PC-3 (cell line): ENCODE data around the gene IL3RA. TPM values are rescaled to one million over a fixed set of nuclear protein-coding genes. Genes with fewer than 3 reads are reported as not detected.

Experiments
- ATAC-seq: fragments of 200-7000 bp; cut with Tn5 transposase; 2 replicates; pipeline ENCODE4 v1.9.1; 2020; ENCODE audit warnings: mild to moderate bottlenecking, moderate library complexity
- BruUV-seq: library from RNA; stranded (reverse); fragments of 400-500 nt; replicated peaks from 2 replicates; lab custom pipeline; 2021; lab: Mats Ljungman, UMichigan
- CTCF ChIA-PET: fragments of 300-600 bp; sonication (Branson Sonifier 250); formaldehyde crosslinking; loops from one replicate; lab custom pipeline; 2022; ENCODE audit warnings: antibody characterized with exemption; lab: Charles Lee
- POLR2A ChIA-PET: fragments of 300-600 bp; sonication (Branson Sonifier 250); formaldehyde crosslinking; loops from one replicate; lab custom pipeline; 2022; ENCODE audit warnings: antibody characterized with exemption; ENCODE audit not compliant: unreplicated experiment; lab: Charles Lee
- DNase-seq: peaks from one replicate; pipeline ENCODE4 v3.0.0-alpha.2; 2015
- H2AFZ ChIP-seq: fragments of 300-600 bp; sonication (generic); 2 replicates; pipeline ENCODE4 v1.6.0; 2016; ENCODE audit warnings: antibody characterized with exemption, low read length
- H3F3A ChIP-seq: fragments of 300-600 bp; sonication (generic); one replicate; pipeline ENCODE4 v1.6.0; 2017; ENCODE audit warnings: antibody characterized with exemption, low read length, control low read depth, mild to moderate bottlenecking; ENCODE audit not compliant: unreplicated experiment
- H3K27ac ChIP-seq: fragments of 300-600 bp; sonication (generic); 2 replicates; pipeline ENCODE4 v1.5.1; 2016; ENCODE audit warnings: mild to moderate bottlenecking, low read length
- H3K27me3 ChIP-seq: fragments of 300-600 bp; sonication (generic); 2 replicates; pipeline ENCODE4 v1.6.1; 2016; ENCODE audit warnings: low read length, mixed read lengths
- H3K36me3 ChIP-seq: fragments of 300-600 bp; sonication (generic); 2 replicates; pipeline ENCODE4 v1.6.1; 2016; ENCODE audit warnings: low read depth, mixed run types, low read length, mixed read lengths
- H3K4me1 ChIP-seq: fragments of 300-600 bp; sonication (generic); 2 replicates; pipeline ENCODE4 v1.5.1; 2016; ENCODE audit warnings: low read length; ENCODE audit not compliant: insufficient read depth
- H3K4me2 ChIP-seq: fragments of 300-600 bp; sonication (generic); 2 replicates; pipeline ENCODE4 v1.6.0; 2016; ENCODE audit warnings: low read length
- H3K4me3 ChIP-seq: fragments of 300-600 bp; sonication (generic); 2 replicates; pipeline ENCODE4 v1.5.1; 2016; ENCODE audit warnings: mild to moderate bottlenecking, low read length, mixed read lengths
- H3K79me2 ChIP-seq: fragments of 300-600 bp; sonication (generic); 2 replicates; pipeline ENCODE4 v1.6.1; 2017; ENCODE audit warnings: low read length, mixed read lengths
- H3K9ac ChIP-seq: fragments of 300-600 bp; sonication (generic); 2 replicates; pipeline ENCODE4 v1.6.0; 2016; ENCODE audit warnings: mild to moderate bottlenecking, low read length
- H3K9me2 ChIP-seq: fragments of 300-600 bp; sonication (generic); replicated peaks from 2 replicates; pipeline ENCODE4 v1.6.1; 2016; ENCODE audit warnings: mixed run types, low read length, mixed read lengths
- H3K9me3 ChIP-seq: fragments of 300-600 bp; sonication (generic); 2 replicates; pipeline ENCODE4 v1.6.1; 2016; ENCODE audit warnings: low read length, mixed read lengths
- H4K20me1 ChIP-seq: fragments of 300-600 bp; sonication (generic); 2 replicates; pipeline ENCODE4 v1.6.1; 2016; ENCODE audit warnings: low read length, mixed read lengths
- CTCF ChIP-seq: fragments of 300-600 bp; sonication (generic); conservative IDR thresholded peaks from 2 replicates; pipeline ENCODE4 v1.5.1; 2017; ENCODE audit warnings: antibody characterized with exemption, low read depth, mild to moderate bottlenecking, low read length
- EZH2 ChIP-seq: fragments of 300-600 bp; sonication (generic); IDR thresholded peaks from one replicate; pipeline ENCODE4 v1.6.1; 2017; ENCODE audit warnings: antibody characterized with exemption, mild to moderate bottlenecking, low read length; ENCODE audit not compliant: unreplicated experiment
- EZH2phosphoT487 ChIP-seq: fragments of 300-600 bp; sonication (generic); IDR thresholded peaks from 2 replicates; pipeline ENCODE4 v1.6.1; 2018; ENCODE audit warnings: mild to moderate bottlenecking, antibody characterized with exemption, low read length, borderline replicate concordance
- intact Hi-C: fragments of 100-400 bp; cut with micrococcal nuclease; formaldehyde crosslinking; loops from 2 replicates; pipeline ENCODE4 v1.9.0; 2023
- total RNA-seq: library from RNA; depleted of rRNA; stranded (reverse); fragments of >200 nt; gene quantifications from 2 replicates; pipeline ENCODE4 v1.2.3, GENCODE V29; 2014

The IL3RA gene
- total RNA-seq, 1 experiment from 2014 or later, result not detected

- BruUV-seq, result TSS peak; percentile 1
- no peaks in the 10 kb centered on the region for H3F3A ChIP-seq
- POLR2A ChIA-PET, result no interaction called here
- H2AFZ ChIP-seq, result no peak overlapping the region
- H3K27me3 ChIP-seq, result no peaks in the 10 kb centered on the region
- ATAC-seq, result no peak
- peaks cover 57% of the 10 kb centered on the region for H3K36me3 ChIP-seq
- no peak overlapping the region for H3K4me2 ChIP-seq
- no peak overlapping the region for H3K27ac ChIP-seq
- peaks cover 6% of the 10 kb centered on the region; the same call in 1 of the 2 replicates for H3K4me1 ChIP-seq
- peaks cover 65% of the 10 kb centered on the region for H4K20me1 ChIP-seq
- no peak for TF ChIP-seq EZH2
- TF ChIP-seq EZH2phosphoT487, result no peak
- no peak for TF ChIP-seq CTCF
- H3K79me2 ChIP-seq, result peaks cover 39% of the 10 kb centered on the region
- no peaks in the 10 kb centered on the region for H3K9me3 ChIP-seq
- DNase-seq, result no peak
- H3K9ac ChIP-seq, result no peak overlapping the region
- no peaks in the 10 kb centered on the region for H3K9me2 ChIP-seq
- CTCF ChIA-PET, result no interaction called here
- no peak overlapping the region for H3K4me3 ChIP-seq
- intact Hi-C loops, result no loop called here
These were observed 49.9 kb downstream of the IL3RA start for GRCh38 chrX:1386338-1387127.

GRCh38 chrX:1387141-1387776 lies 50.7 kb downstream of the IL3RA start:
- H3K4me1 ChIP-seq, result peaks cover 6% of the 10 kb centered on the region; the same call in 1 of the 2 replicates
- no peak overlapping the region for H3K27ac ChIP-seq
- TF ChIP-seq CTCF, result no peak
- no peak for TF ChIP-seq EZH2
- no peak for TF ChIP-seq EZH2phosphoT487
- H3K4me3 ChIP-seq, result no peak overlapping the region
- CTCF ChIA-PET, result no interaction called here
- no peaks in the 10 kb centered on the region for H3K9me2 ChIP-seq
- H3F3A ChIP-seq, result no peaks in the 10 kb centered on the region
- H3K79me2 ChIP-seq, result peaks cover 42% of the 10 kb centered on the region
- no TSS peak for BruUV-seq
- peaks cover 65% of the 10 kb centered on the region for H4K20me1 ChIP-seq
- no peaks in the 10 kb centered on the region for H3K9me3 ChIP-seq
- H3K27me3 ChIP-seq, result no peaks in the 10 kb centered on the region
- no peak overlapping the region for H3K4me2 ChIP-seq
- intact Hi-C loops, result no loop called here
- peaks cover 57% of the 10 kb centered on the region for H3K36me3 ChIP-seq
- no peak overlapping the region for H3K9ac ChIP-seq
- H2AFZ ChIP-seq, result no peak overlapping the region
- POLR2A ChIA-PET, result no interaction called here
- no peak for ATAC-seq
- DNase-seq, result no peak

- Histone ChIP-seq H4K20me1 (peaks cover 65% of the 10 kb centered on the region), H3K4me2 (no peak overlapping the region), H2AFZ (no peak overlapping the region), H3K27ac (no peak overlapping the region), H3K9ac (no peak overlapping the region), H3K79me2 (peaks cover 49% of the 10 kb centered on the region), H3K36me3 (peaks cover 57% of the 10 kb centered on the region), H3F3A (no peaks in the 10 kb centered on the region), H3K27me3 (no peaks in the 10 kb centered on the region), H3K9me2 (no peaks in the 10 kb centered on the region), H3K4me1 (peaks cover 6% of the 10 kb centered on the region; the same call in 1 of the 2 replicates), H3K4me3 (no peak overlapping the region), H3K9me3 (no peaks in the 10 kb centered on the region)
- ChIA-PET CTCF (no interaction called here), POLR2A (no interaction called here)
- DNase-seq (no peak), ATAC-seq (no peak)
- BruUV-seq, result no TSS peak
- intact Hi-C loops, result no loop called here
- TF ChIP-seq CTCF (no peak), EZH2 (no peak), EZH2phosphoT487 (no peak)
These were observed 52.1 kb downstream of the IL3RA start for GRCh38 chrX:1388651-1389050.
